ENCODE results near the gene SERGEF.

Gene SERGEF

GRCh38 chr11:17952487-17952886 lies 60.4 kb downstream of the SERGEF start:
- no peak for DNase-seq

- DNase-seq, result no peak
Observed at GRCh38 chr11:17951685-17952388, 61.0 kb downstream of the SERGEF start.

GRCh38 chr11:17950644-17951043 lies 62.2 kb downstream of the SERGEF start:
- no peak for DNase-seq

GRCh38 chr11:17948296-17948695 lies 64.6 kb downstream of the SERGEF start:
- DNase-seq, result no peak

- no peak for DNase-seq
Observed at GRCh38 chr11:17939542-17939941, 73.3 kb downstream of the SERGEF start.

GRCh38 chr11:17936790-17937189 lies 76.1 kb downstream of the SERGEF start:
- no peak for DNase-seq

GRCh38 chr11:17934194-17934593 lies 78.7 kb downstream of the SERGEF start:
- DNase-seq, result no peak

- DNase-seq, result no peak
Observed at GRCh38 chr11:17933708-17934107, 79.1 kb downstream of the SERGEF start.

- DNase-seq, result no peak
Observed at GRCh38 chr11:17932472-17932871, 80.4 kb downstream of the SERGEF start.

- no peak for DNase-seq
Observed at GRCh38 chr11:17931595-17931994, 81.3 kb downstream of the SERGEF start.

- no peak for DNase-seq
Observed at GRCh38 chr11:17930544-17931125, 82.2 kb downstream of the SERGEF start.

GRCh38 chr11:17929171-17929570 lies 83.7 kb downstream of the SERGEF start:
- DNase-seq, result no peak

- DNase-seq, result peak; percentile 22
Observed at GRCh38 chr11:17927681-17928343, 85.0 kb downstream of the SERGEF start.

GRCh38 chr11:17927041-17927440 lies 85.8 kb downstream of the SERGEF start:
- no peak for DNase-seq

GRCh38 chr11:17924713-17925112 lies 88.1 kb downstream of the SERGEF start:
- DNase-seq, result no peak

GRCh38 chr11:17923217-17923616 lies 89.6 kb downstream of the SERGEF start:
- DNase-seq, result no peak

- DNase-seq, result no peak
Observed at GRCh38 chr11:17922416-17922788, 90.4 kb downstream of the SERGEF start.

- no peak for DNase-seq
Observed at GRCh38 chr11:17921659-17922415, 91.0 kb downstream of the SERGEF start.

GRCh38 chr11:17918049-17918605 lies 94.7 kb downstream of the SERGEF start:
- no peak for DNase-seq

- DNase-seq, result no peak
Observed at GRCh38 chr11:17917556-17917955, 95.3 kb downstream of the SERGEF start.

GRCh38 chr11:17915500-17916143 lies 97.2 kb downstream of the SERGEF start:
- DNase-seq, result no peak

GRCh38 chr11:17914957-17915356 lies 97.9 kb downstream of the SERGEF start:
- DNase-seq, result no peak

All from right kidney (tissue), 1 donor.